Peyer's patch (tissue), 4 donors: ENCODE results near the gene CALCOCO1. TPM values are rescaled to one million over a fixed set of nuclear protein-coding genes. Genes with fewer than 3 reads are reported as not detected.
A peak's percentile ranks its signal among the peaks of the same experiment; 100 is the strongest.

Source experiments
- DNase-seq, 3 donors: peaks; one replicate each; pipeline ENCODE4 v3.0.0-alpha.2; 2017 to 2019
- H3K27ac ChIP-seq, 4 donors: fragments of 200-600 bp; sonication (generic); one replicate each; pipeline ENCODE4 v1.5.1; 2016 to 2019
- H3K27me3 ChIP-seq, 2 donors: fragments of 200-600 bp; sonication (generic); one replicate each; pipeline ENCODE4 v1.5.1; 2019
- H3K36me3 ChIP-seq, 3 donors: fragments of 200-600 bp; sonication (generic); one replicate each; pipeline ENCODE4 v1.5.1; 2016 to 2019
- H3K4me1 ChIP-seq, 4 donors: fragments of 200-600 bp; sonication (generic); one replicate each; pipeline ENCODE4 v1.5.1; 2016 to 2019
- H3K4me3 ChIP-seq, 4 donors: fragments of 200-600 bp; sonication (generic); 1 replicate in 3 of 4; 2 replicates in 1 of 4; pipeline ENCODE4 v1.5.1; 2016 to 2019; ENCODE audit warnings: mild to moderate bottlenecking in 1 of 4
- H3K9me3 ChIP-seq, 4 donors: fragments of 200-600 bp; sonication (generic); one replicate each; pipeline ENCODE4 v1.5.1; 2016 to 2019; ENCODE audit warnings: mild to moderate bottlenecking in 1 of 4
- CTCF ChIP-seq, 6 experiments: fragments of 450-650 bp in 4 of 6; fragments of 200-600 bp in 2 of 6; sonication (generic) in 1 of 6; IDR thresholded peaks; one replicate each; pipeline ENCODE4 v1.5.1; 2017 to 2019; ENCODE audit warnings: antibody characterized with exemption in 6 of 6, mild to moderate bottlenecking in 3 of 6, moderate library complexity in 1 of 6
- POLR2A ChIP-seq, 2 donors: fragments of 450-650 bp; IDR thresholded peaks; one replicate each; pipeline ENCODE4 v1.5.1; 2017; ENCODE audit warnings: antibody characterized with exemption in 2 of 2, mild to moderate bottlenecking in 2 of 2, moderate library complexity in 2 of 2
- total RNA-seq, 4 donors: library from RNA; depleted of rRNA; stranded (reverse); fragments of >200 nt; gene quantifications; one replicate each; pipeline ENCODE4 v1.1.0, GENCODE V29; 2016

The CALCOCO1 gene
- total RNA-seq, 4 donors from 2014 or later: 79.7 to 342 (median 175) TPM

DNA sequence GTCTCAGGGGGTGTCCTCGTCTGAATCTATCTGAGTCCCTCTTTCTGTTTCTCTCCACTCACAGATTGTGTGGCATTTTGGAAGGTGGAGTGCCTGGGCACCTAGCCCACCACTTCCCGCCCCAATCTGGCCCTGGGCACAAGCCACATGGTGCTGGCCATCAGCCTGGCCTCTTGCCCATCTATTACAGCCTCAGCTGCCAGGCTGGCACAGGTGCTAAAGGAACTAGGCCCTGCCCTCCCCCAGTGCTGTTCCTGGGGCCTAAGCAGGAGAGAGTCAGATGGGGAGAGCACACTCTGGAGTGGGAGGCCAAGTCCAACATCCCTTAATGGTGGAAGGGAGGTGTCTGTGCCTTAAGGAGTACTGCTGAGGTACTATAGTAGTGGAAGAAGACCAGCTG lies 8.3 kb upstream of the CALCOCO1 start:
- peaks cover 0 to 17% of the 10 kb centered on the region in 2 donors for H3K27me3 ChIP-seq
- H3K4me1 ChIP-seq: peaks cover 0 to 20% (median 12%) of the 10 kb centered on the region in 4 donors
- TF ChIP-seq CTCF (IDR thresholded peaks at IDR 0.05): no peak
- no peak for TF ChIP-seq POLR2A (IDR thresholded peaks at IDR 0.05)
- H3K27ac ChIP-seq: no peak overlapping the region
- DNase-seq: no peak
- H3K36me3 ChIP-seq: no peaks in the 10 kb centered on the region
- H3K4me3 ChIP-seq: no peak overlapping the region
- H3K9me3 ChIP-seq: no peaks in the 10 kb centered on the region

DNA sequence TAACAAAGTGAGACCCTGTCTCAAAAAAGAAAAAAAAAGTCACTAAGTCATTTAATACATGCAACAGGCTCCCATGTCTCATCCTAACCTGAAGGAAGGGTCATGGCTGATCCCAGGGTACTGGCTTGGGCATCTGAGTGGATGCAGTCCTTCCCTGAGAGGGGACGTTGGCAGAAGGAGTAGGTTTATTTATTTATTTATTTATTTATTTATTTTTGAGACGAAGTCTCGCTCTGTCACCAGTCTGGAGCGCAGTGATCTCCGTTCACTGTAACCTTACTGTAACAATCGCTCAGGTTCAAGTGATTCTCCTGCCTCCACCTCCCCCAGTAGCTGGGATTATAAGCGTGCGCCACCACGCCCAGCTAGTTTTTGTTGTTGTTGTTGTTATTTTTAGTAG lies 7.2 kb upstream of the CALCOCO1 start:
- H3K4me3 ChIP-seq: no peak overlapping the region
- H3K36me3 ChIP-seq: no peaks in the 10 kb centered on the region
- H3K27ac ChIP-seq: no peak overlapping the region
- H3K27me3 ChIP-seq: peaks cover 0 to 8% of the 10 kb centered on the region in 2 donors
- TF ChIP-seq CTCF (IDR thresholded peaks at IDR 0.05): no peak
- no peak for TF ChIP-seq POLR2A (IDR thresholded peaks at IDR 0.05)
- no peaks in the 10 kb centered on the region for H3K9me3 ChIP-seq
- DNase-seq: no peak
- peaks cover 0 to 12% (median 11%) of the 10 kb centered on the region in 4 donors for H3K4me1 ChIP-seq

DNA sequence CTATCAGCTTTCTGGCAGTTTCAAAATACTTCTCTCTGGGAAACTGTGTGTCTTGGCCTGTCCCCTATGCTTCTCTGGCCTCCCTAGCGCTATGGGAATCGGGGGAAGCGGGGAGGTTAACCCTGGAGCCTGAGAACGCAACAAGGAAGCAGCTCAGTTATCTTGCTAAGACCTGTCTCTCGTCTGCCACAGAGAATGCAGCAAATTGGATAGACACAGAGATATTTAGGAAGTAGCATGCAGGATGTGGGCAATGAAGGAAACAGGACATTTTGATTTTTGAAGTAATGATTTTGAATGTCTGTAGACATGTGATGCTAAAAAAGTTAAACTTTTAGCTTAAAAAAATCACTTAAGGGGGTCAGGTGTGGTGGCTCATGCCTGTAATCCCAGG lies 6.6 kb upstream of the CALCOCO1 start:
- TF ChIP-seq CTCF (IDR thresholded peaks at IDR 0.05) (no peak), POLR2A (IDR thresholded peaks at IDR 0.05) (no peak)
- H3K4me1 ChIP-seq: peaks cover 0 to 8% (median 5%) of the 10 kb centered on the region in 4 donors
- H3K27me3 ChIP-seq: peaks cover 0 to 1% of the 10 kb centered on the region in 2 donors

GRCh38 chr12:53733051-53733806 lies 6.0 kb upstream of the CALCOCO1 start:
- Histone ChIP-seq H3K27me3 (no peaks in the 10 kb centered on the region), H3K36me3 (no peaks in the 10 kb centered on the region), H3K27ac (no peak overlapping the region), H3K4me1 (peaks cover 0 to 2% (median under 1%) of the 10 kb centered on the region in 4 donors), H3K4me3 (no peak overlapping the region), H3K9me3 (no peaks in the 10 kb centered on the region)
- no peak for DNase-seq
- TF ChIP-seq CTCF (IDR thresholded peaks at IDR 0.05) (no peak), POLR2A (IDR thresholded peaks at IDR 0.05) (no peak)

More for the DNA sequence above, 6.6 kb upstream of the CALCOCO1 start:
- Histone ChIP-seq H3K27ac (no peak overlapping the region), H3K36me3 (no peaks in the 10 kb centered on the region), H3K9me3 (no peaks in the 10 kb centered on the region), H3K4me3 (no peak overlapping the region)
- DNase-seq: peak in 1 of 3 donors; percentile 4

DNA sequence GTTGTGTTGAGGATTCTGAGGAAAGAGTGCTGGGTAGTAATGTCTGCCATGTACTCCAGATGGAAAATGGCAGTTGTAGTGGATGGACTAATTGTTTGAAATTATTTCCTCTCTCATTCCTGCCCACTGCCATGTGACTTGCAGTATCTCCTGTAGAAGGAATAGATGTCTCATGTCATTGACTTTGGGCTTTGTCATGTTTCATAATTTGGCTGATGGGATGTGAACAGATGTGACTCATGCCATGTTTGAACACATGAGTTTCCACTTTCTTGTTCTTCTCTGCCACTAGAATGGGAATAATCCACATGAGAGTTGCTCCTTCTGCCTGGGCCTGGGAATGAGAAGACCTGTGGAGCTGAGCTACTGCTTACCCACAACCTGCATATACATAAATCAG lies 2.4 kb upstream of the CALCOCO1 start:
- peaks cover 0 to 4% (median 0%) of the 10 kb centered on the region in 3 donors for H3K36me3 ChIP-seq
- no peak overlapping the region for H3K4me3 ChIP-seq
- H3K4me1 ChIP-seq: peaks cover 0 to 14% (median 5%) of the 10 kb centered on the region in 4 donors
- no peaks in the 10 kb centered on the region for H3K27me3 ChIP-seq
- TF ChIP-seq POLR2A (IDR thresholded peaks at IDR 0.05) (no peak), CTCF (IDR thresholded peaks at IDR 0.05) (no peak)
- no peak overlapping the region for H3K27ac ChIP-seq
- no peaks in the 10 kb centered on the region for H3K9me3 ChIP-seq
- no peak for DNase-seq
